ENCODE data around the gene HYDIN.
"Not testable (repeated sequence)": the region's sequence is repeated elsewhere in the genome, so short reads cannot be mapped to it uniquely, and the experiment has no call there.

DNA sequence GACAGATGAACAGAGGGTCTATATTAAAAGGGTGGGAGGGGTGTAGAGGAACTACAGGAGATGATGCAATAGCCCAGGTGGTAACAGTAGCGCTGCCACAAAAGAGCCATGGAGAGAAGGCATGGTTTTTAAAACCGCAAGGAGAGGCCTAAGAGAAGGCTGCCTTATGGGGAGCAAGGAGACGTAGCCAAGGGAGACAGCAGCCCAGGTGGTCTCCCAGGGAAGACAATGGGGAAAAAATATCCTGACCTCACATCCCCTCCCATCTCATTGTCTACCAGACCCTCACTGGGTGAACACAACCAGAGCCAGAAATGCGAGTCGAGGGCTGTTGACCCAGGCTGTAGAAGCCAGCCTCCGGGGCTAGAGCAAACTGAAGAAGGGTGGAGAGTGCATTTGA, 77.2 kb downstream of the HYDIN start:
- TF ChIP-seq POLR2AphosphoS5 (IDR thresholded peaks at IDR 0.05; ENCODE audit: low read depth, low read length); POLR2A (IDR thresholded peaks at IDR 0.05; ENCODE audit: low read depth, low read length); PAX5 (IDR thresholded peaks at IDR 0.05; ENCODE audit: insufficient read depth, low read length, severe bottlenecking); TAF1 (IDR thresholded peaks at IDR 0.05; ENCODE audit: low read depth, low read length): not testable (repeated sequence)

All from GM12891 (cell line).